IPS DF 19.7 (cell line): ENCODE data around the gene CEND1.

Experiments used
- DNase-seq: peaks from one replicate; pipeline ENCODE4 v3.0.0-alpha.2; 2013; ENCODE audit warnings: low read depth, low spot score

The CEND1 gene

GRCh38 chr11:811446-812245 lies 21.8 kb upstream of the CEND1 start:
- DNase-seq = no peak

- DNase-seq = no peak
These were observed 20.2 kb upstream of the CEND1 start for GRCh38 chr11:810040-810567.

GRCh38 chr11:809287-810039 lies 19.6 kb upstream of the CEND1 start, which contains the start of gene RPLP2:
RPLP2 (plus strand) TSS chr11:809967; CDS start chr11:810235, 268 bp downstream.
- DNase-seq = peak; percentile 78

- DNase-seq = no peak
These were observed 18.8 kb upstream of the CEND1 start for GRCh38 chr11:808427-809286.

GRCh38 chr11:804599-804964 lies 14.7 kb upstream of the CEND1 start:
- no peak for DNase-seq

- DNase-seq = no peak
These were observed 14.1 kb upstream of the CEND1 start for GRCh38 chr11:803770-804598.

GRCh38 chr11:803467-803742 lies 13.5 kb upstream of the CEND1 start:
- DNase-seq = no peak

GRCh38 chr11:802693-803466 lies 13.0 kb upstream of the CEND1 start:
- no peak for DNase-seq

GRCh38 chr11:802018-802617 lies 12.2 kb upstream of the CEND1 start:
- no peak for DNase-seq

GRCh38 chr11:801097-801780 lies 11.3 kb upstream of the CEND1 start:
- DNase-seq = no peak

GRCh38 chr11:800473-800872 lies 10.6 kb upstream of the CEND1 start:
- DNase-seq = no peak

- DNase-seq = no peak
These were observed 9.9 kb upstream of the CEND1 start for GRCh38 chr11:799641-800316.

GRCh38 chr11:798093-798713 lies 8.3 kb upstream of the CEND1 start, which contains the start of gene SLC25A22:
SLC25A22 (minus strand) TSS chr11:798281; CDS start chr11:795006, 3,275 bp downstream.
- no peak for DNase-seq

GRCh38 chr11:797296-798092 lies 7.6 kb upstream of the CEND1 start:
- no peak for DNase-seq

GRCh38 chr11:796565-797295 lies 6.8 kb upstream of the CEND1 start:
- no peak for DNase-seq
